GM12892 (cell line): ENCODE results near the gene ANO4.

Experiments
- POLR2A ChIP-seq: IDR thresholded peaks from 2 replicates; pipeline ENCODE4 v1.6.1; 2011; ENCODE audit warnings: low read depth, low read length, control low read depth
- TAF1 ChIP-seq: IDR thresholded peaks from 2 replicates; pipeline ENCODE4 v1.6.1; 2011; ENCODE audit warnings: low read depth, mild to moderate bottlenecking, control low read depth, low read length, borderline replicate concordance

GRCh38 chr12:101064721-101065120 is 270.1 kb downstream of the ANO4 start:
- TF ChIP-seq POLR2A (no peak), TAF1 (no peak)
